HG03571 (cell line): ENCODE measurements around the gene ZFHX3.
"Not testable (repeated sequence)": the region's sequence is repeated elsewhere in the genome, so short reads cannot be mapped to it uniquely, and the experiment has no call there.

Experiments
- ATAC-seq: cut with Tn5 transposase; IDR thresholded peaks from one replicate; pipeline ENCODE4 v1.9.1; 2021; ENCODE audit not compliant: unreplicated experiment

ZFHX3 gene, protein sequence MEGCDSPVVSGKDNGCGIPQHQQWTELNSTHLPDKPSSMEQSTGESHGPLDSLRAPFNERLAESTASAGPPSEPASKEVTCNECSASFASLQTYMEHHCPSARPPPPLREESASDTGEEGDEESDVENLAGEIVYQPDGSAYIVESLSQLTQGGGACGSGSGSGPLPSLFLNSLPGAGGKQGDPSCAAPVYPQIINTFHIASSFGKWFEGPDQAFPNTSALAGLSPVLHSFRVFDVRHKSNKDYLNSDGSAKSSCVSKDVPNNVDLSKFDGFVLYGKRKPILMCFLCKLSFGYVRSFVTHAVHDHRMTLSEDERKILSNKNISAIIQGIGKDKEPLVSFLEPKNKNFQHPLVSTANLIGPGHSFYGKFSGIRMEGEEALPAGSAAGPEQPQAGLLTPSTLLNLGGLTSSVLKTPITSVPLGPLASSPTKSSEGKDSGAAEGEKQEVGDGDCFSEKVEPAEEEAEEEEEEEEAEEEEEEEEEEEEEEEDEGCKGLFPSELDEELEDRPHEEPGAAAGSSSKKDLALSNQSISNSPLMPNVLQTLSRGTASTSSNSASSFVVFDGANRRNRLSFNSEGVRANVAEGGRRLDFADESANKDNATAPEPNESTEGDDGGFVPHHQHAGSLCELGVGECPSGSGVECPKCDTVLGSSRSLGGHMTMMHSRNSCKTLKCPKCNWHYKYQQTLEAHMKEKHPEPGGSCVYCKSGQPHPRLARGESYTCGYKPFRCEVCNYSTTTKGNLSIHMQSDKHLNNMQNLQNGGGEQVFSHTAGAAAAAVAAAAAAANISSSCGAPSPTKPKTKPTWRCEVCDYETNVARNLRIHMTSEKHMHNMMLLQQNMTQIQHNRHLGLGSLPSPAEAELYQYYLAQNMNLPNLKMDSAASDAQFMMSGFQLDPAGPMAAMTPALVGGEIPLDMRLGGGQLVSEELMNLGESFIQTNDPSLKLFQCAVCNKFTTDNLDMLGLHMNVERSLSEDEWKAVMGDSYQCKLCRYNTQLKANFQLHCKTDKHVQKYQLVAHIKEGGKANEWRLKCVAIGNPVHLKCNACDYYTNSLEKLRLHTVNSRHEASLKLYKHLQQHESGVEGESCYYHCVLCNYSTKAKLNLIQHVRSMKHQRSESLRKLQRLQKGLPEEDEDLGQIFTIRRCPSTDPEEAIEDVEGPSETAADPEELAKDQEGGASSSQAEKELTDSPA (N-terminal part only)

DNA sequence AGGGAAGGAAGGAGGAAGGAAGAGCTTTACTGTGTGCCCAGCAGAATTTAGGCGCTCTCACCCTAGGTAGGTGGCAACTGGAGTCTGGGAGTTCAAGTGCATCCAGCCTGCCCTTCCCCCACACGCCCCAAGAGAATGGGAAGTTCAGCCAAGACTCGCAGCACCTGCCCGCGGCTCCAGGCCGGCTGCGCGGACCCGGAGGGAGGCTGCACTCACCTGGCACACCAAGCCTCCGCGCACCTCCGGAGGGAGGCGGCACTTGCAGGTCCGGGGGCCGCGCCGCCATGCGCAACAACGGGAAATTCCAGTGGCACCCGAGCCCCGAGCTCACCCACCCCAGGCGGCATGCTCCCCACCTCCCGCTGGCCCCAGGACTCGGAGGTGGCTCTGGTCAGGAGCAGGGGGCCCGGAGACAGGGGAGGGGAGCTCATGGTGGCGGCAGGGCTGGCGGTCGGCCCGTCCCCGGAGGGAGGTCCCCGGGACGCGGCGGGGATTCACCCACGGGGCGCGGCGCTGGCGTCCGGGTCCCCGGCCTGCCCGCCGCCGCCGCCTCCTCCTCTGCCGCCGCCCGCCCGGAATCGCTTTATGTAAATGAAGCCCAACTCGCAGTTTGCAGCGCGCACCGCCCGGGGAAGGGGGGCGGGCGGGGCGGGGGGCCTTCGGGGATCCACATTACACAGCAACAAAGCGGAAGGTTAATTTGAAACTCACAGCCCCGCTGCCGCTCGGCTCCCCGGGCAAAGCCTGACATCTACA is at the start of gene ZFHX3:
ZFHX3 (minus strand) TSS at position 593 of the 756 bp plus-strand sequence. CDS start 87,983 bp downstream, outside the sequence.
- ATAC-seq: peak; percentile 70

DNA sequence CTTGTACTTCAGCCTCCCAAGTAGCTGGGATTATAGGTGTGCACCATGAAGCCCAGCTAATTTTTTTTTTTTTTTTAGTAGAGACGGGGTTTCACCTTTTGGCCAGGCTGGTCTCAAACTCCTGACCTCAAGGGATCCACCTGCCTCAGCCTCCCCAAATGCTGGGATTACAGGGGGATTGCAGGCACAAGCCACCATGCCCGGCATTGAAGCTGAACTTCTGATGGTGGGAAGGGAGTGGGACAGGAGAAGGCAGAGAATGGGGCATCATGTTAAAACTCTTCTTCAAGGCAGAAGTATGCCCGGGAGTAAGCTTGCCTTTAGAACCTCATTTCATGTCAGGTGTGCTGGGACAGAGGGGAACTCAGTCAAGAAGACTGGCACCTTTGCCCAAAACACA is 48.6 kb upstream of the ZFHX3 start:
- no peak for ATAC-seq

DNA sequence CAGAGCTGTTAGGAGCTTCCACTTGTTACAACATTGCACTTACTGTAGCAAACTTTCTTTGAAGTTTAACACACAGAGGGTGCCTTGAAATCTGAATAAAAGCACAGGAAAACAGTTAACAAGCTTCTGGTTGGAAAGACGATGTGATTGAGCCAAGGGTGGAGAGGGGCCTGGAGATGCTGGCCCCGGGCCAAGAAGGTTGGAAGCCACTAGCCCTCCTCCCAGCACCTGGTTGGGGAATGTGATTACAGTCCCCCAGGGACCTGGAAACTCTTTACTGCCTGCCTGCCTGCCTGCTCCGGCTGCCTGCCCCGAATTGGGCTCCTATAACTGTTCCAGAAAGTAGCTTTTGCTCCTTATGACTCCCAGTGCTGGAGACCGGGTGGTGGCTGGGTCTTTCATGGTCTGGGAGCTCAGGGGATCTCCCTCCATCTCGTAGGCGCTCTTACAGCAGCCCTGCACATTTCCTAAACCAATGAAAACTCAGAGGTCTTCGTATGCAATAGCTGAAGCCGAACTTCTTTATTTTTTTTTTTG is 48.0 kb upstream of the ZFHX3 start:
- no peak for ATAC-seq

DNA sequence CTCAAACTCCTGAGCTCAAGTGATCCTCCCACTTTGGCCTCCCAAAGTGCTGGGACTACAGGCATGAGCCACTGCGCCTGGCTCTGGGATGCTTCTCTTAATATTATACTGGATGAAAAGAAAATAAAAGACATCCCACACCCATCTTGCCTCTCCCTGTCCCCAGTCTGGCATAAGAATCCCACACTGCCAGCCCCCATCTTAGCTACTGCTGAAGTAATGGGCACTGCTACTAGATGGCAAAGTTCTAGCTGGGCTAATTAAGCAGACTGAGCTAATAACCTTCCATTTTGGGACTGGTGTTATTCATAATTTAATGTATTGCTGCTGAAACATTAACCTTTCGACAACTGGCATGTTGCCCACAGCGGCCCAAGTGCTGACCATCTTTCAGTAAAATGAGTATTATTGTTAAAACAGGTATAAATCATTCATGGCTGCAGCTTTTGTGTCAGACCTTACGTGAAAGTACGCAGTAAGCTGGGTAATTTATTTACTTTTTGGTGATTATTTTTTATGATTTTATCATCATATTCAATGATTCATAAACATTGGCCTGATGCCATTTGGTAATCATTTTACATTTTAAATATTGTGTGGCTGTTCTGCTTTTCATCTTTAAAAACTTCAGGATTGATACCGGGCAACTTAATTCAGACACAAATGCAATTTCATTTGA is 47.4 kb upstream of the ZFHX3 start:
- ATAC-seq: no peak

DNA sequence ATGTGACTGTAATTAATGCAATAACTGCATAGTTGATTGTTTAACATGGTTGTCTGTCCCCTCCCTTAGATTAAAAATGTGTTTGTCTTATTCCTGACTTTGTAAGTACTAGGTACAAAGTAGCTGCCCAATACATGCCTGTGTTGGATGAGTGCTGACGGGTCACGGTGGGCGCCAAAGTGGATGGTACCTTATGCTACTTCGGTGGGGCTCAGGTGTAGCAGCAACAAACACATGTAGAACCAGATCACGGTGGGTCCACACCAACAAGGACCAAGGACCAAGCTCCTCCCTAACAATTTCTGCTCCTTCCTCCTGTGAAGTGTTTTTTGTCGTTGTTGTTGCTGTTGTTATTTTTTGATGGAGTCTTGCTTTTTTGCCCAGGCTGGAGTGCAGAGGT is 46.4 kb upstream of the ZFHX3 start:
- no peak for ATAC-seq

DNA sequence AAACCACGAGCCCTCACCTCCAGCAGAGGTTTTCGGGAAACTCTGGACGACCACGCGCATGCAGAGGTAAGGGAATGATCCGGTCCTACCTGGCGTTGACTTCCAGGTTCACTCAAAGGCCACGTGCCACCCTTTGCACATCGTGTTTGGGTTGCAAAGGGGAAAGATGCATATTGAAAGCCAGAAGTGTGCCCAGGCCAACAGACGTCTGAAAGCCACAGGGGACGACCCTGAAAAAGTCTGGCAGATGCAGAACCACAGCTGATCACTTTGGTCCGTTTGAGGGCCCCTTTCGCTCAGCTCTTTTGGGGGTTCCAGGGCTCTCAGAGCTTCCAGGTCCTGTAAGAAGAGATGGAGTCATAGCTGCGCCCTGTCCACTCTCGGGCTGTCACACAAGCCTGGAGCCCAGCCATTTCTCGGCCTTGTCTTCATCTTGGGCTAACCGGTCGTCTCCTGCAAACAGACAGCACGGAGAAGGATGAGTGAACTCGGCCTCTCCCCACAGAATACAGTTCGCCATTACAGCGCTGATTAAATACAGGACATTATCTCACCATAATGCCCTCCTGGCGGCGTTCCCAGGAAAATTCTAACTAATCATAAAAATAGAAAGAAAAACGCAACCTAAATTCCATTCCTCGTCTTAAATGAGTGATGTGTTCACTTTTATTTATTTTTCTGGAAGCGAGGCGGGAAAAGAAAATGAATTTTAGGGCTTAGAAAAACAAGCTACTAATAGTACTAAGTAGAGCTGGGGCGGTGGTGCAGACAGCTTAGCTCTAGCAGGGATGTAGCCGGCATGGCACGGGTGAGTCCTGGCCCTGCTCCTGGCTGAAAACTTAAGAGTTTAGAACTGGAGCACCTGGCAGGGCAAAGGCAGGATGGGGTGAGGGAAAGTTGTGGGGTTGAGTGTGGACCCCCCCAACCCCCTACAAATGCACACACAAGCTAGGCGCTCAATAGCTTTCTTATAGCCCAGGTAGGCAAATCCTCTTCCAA is 45.5 kb upstream of the ZFHX3 start:
- ATAC-seq: no peak

DNA sequence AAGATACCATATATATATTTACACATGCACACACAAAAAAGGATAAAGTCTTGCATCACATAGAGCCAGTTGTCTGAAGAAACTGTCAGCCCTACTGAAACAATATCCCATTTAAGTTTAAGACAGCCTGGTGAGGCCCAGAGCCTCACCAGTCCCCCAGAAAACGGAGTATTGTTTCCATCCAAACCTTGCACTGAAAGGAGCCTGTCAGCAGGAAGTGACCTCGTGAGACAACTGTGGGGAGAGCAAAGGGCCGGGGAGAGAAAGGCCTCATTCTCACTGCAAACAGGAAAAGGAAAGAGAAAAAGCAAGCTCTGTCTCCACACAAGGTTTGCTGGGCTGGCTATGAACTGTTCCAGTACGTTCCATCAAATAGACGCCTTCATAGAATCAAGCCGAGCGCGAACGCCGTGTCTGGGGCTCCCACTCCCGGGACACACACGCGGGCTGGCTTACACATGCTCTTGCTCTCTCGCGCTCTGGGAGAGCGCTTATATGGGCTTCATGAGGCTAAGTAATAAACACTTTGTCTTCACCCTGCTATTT is 44.4 kb upstream of the ZFHX3 start:
- no peak for ATAC-seq

DNA sequence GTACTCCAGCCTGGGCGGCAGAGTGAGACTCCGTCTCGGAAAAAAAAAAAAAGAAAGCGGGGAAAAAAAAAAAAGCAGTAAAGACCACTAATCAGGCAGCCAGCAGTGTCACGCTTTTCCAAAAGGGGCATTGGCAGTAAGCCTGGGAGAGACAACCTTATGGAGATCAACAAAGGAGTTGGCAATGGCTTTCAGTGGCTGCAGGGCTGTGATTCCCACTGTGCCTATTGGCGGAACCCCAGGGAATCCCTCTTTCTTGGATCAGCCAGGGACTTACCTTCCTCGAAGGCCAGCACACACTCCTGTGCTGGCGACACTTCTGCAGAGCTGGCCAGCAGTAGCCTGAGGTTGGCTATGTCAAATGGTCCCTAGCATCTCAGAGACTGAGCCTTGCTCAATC is 43.2 kb upstream of the ZFHX3 start:
- no peak for ATAC-seq

DNA sequence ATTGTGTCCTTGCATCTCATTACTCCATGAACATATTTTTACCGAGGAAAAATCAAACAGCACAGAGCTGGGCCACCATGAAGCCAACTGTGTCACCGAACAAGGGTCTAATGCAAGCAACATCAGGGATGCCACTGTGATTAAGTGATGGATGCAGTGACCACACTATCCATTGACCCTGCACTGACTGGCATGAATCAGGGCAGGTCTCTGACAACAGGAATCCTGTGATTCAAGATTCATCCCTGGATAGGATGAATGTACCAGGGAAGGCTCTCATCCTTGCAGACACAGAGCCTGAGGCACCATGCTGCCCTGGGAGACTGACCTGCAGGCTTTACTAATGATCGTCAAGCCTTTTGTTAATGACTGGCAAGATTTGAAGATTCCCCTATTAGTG is 41.5 kb upstream of the ZFHX3 start:
- no peak for ATAC-seq

DNA sequence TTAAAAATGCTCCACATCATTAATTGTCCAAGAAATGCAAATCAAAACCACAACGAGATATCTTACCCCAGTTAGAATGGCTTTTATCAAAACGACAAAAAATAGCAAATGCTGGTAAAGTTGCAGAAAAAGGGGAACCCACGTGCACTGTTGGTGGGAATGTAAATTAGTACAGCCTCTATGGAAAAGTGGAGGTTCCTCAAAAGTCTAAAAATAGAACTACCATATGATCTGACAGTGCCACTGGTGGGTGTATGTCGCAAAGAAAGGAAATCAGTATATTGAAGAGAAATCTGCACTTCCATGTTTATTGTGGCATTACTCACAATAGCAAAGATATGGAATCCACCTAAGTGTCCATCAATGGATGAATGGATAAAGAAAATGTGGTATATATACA is 38.2 kb upstream of the ZFHX3 start:
- ATAC-seq: no peak

DNA sequence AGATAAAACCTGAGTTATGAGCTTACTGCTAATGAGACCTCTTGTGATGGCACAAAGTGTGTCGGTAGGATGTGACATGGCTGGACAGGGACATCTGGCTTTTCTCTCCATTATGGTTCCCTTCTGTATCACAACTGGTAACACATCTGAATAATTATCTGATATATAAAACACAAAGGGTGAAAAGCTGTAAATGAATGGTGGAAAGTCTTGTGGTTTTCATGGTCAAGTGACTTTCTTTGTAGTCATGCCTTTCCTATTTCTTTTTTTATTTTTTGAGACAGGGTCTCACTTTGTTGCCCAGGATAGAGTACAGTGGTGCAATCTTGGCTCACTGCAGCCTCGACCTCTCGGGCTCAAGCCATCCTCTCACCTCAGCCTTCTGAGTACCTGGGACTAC is 35.3 kb upstream of the ZFHX3 start:
- no peak for ATAC-seq

DNA sequence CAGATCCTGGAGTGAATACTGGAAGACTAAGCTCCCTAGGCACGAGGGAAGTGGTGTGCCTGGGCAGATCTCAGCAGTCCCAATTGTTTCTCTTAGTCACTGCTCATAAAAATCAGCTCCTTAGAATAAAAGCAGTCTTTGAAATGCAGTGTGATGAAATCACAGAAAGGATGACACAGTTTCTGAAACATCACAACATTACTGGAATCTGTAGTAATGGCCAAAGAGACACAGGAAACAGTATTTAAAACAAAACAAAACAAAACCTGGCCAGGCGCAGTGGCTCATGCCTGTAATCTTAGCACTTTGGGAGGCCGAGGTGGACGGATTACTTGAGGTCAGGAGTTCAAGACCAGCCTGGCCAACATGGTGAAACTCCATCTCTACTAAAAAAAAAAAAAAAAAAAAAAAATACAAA is 34.7 kb upstream of the ZFHX3 start:
- ATAC-seq: not testable (repeated sequence)

DNA sequence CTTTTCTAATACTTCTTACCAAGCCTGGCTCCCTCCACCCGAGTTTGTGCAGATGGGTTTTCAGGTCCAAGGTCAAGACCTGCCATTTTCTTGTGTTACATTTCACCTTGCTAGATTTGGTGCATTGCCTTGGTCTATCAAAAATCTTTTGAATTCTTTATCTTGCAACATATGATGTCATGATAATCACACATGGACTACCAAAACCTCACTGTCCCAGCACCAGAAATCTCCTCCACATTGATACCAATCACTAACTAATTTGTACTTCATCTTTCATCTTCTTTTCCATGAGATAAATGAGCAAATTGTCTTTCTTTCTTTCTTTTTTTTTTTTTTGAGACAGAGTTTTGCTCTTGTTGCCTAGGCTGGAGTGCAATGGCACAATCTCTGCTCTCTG is 33.0 kb upstream of the ZFHX3 start:
- ATAC-seq: no peak

DNA sequence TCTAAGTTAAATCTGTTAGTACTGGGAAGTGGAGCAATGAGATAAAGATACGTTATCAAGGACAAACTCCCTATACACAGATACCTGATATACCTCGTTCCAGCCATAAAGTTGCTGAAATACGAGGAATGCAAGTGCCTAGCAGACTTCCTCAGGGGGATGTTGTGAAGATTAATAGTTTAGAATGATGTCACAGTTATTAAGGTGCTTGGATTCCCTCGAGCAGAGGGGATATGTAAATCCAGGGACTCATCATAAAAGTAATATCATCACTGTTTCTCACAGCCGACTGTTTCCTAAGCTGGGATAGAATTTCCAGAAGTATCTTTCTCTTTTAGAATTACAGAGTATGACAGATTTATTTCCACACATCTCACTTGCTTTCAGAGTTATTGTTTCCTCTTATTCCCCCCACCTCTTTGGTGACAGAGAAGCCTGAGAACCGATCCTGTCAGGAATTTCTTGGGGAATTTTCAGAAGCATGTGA is 28.4 kb upstream of the ZFHX3 start:
- ATAC-seq: no peak

DNA sequence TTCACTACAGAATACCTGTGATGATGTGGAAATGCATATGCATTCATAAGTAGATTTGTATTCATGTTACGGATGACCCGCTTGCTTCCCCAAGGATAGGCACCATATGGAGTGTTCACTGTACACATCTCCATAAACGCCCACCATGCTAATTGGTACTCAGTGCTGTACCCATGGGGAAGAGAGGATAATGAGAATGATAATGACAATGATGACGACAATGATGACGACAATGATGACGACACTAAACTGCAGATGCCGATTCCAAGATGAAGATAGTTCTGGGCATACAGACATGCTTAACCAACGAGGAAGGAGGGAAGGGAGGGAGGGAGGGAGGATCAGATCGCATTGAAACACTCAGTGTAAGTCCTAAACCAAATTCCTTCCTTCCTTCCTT is 26.5 kb upstream of the ZFHX3 start:
- ATAC-seq: no peak

DNA sequence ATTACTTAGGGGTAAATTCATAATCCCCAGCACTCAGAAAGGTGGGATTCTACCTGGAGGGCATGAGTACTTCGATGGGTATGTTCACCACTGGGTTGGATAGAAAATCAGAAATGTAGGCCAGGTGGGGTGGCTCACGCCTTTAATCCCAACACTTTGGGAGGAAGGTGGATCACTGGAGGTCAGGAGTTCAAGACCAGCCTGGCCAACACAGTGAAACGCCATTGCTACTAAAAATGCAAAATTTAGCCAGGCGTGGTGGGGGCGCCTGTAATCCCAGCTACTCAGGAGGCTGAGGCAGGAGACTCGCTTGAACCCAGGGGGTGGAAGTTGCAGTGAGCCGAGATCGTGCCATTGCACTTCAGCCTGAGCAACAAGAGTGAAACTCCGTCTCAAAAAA is 24.1 kb upstream of the ZFHX3 start:
- ATAC-seq: not testable (repeated sequence)

DNA sequence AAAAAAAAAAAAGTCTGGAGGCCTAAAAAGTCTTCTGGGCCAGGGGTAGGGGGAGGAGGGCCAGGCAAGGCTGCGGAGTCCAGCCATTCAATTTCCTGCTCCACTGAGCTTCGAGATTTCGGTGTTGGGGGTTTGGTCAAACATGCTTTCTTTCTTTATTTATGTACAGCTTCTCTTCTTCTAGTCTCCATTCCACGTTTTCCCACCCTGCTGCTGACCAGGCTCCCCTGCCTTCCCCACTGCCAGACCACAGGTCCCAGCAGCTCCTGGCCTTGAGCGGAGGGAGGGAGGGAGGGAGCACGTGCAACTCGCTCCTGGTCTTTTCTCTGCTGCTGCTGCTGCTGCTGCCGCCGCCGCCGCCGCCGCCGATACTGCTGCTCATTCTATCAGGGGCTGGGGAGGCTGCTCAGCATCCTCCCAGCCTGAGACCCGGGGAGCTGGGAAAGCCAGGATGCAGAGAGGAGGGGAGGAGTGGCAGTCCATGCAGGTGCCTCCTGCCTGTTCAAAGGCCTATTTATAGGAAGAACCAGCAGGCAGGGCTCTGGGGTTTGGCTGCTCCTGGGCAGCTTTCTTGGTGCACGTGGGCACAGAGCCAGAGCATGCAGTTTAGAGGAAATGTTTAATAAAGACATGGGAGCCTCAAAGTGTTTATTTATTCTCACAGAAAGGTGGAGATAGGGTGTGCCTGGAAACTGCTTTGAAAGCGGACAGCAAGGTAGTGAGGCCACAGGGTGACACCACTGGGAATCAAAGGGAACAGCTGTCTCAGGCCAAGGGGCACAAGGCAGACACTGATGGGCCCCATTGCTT is 23.4 kb upstream of the ZFHX3 start:
- no peak for ATAC-seq
